Esophagus (tissue), 2 donors: ENCODE results near the gene PF4V1. TPM values are rescaled to one million over a fixed set of nuclear protein-coding genes. Genes with fewer than 3 reads are reported as not detected.

Source experiments
- H3K27ac ChIP-seq, 2 donors: one replicate each; pipeline ENCODE4 v1.5.1; 2013; ENCODE audit warnings: low read depth in 2 of 2, mild to moderate bottlenecking in 2 of 2, inconsistent platforms in 1 of 2, low read length in 1 of 2, moderate library complexity in 1 of 2
- H3K27me3 ChIP-seq, 2 donors: one replicate each; pipeline ENCODE4 v1.6.1; 2013; ENCODE audit warnings: low read length in 2 of 2, control low read depth in 1 of 2, mild to moderate bottlenecking in 1 of 2; ENCODE audit not compliant: insufficient read depth in 2 of 2, control insufficient read depth in 1 of 2
- H3K36me3 ChIP-seq, 2 donors: one replicate each; pipeline ENCODE4 v1.6.1; 2013; ENCODE audit warnings: low read length in 1 of 2; ENCODE audit not compliant: control insufficient read depth in 2 of 2, insufficient read depth in 2 of 2
- H3K4me1 ChIP-seq, 2 donors: one replicate each; pipeline ENCODE4 v1.6.1; 2013; ENCODE audit warnings: low read length in 1 of 2; ENCODE audit not compliant: control insufficient read depth in 2 of 2, insufficient read depth in 2 of 2
- H3K4me3 ChIP-seq, 2 donors: one replicate each; pipeline ENCODE4 v1.5.1; 2013; ENCODE audit warnings: low read length in 2 of 2, mild to moderate bottlenecking in 2 of 2, low read depth in 1 of 2, moderate library complexity in 1 of 2
- H3K9me3 ChIP-seq, 2 donors: one replicate each; pipeline ENCODE4 v1.6.1; 2013; ENCODE audit warnings: mild to moderate bottlenecking in 2 of 2, low read depth in 1 of 2, low read length in 1 of 2, moderate library complexity in 1 of 2; ENCODE audit not compliant: control insufficient read depth in 2 of 2, insufficient read depth in 1 of 2
- WGBS, 2 donors: extraction: QIAGEN DNeasy Blood & Tissue Kit; methylation state at CpG; one replicate each; pipeline ENCODE4 v1.1.7; 2013; 5-methylcytosine and 5-hydroxymethylcytosine counted together
- polyA plus RNA-seq, 2 donors: library from polyadenylated mRNA; stranded (reverse); fragments of 200-250 nt; gene quantifications; one replicate each; pipeline ENCODE4 v1.2.3, GENCODE V29; 2013
- donor health status: healthy with polysubstance abuse.
- donor health status: Bipolar disorder and iron deficiency.

PF4V1 gene
- polyA plus RNA-seq, 2 donors: not detected

GRCh38 chr4:73875401-73875800, 22.3 kb downstream of the PF4V1 start:
- no peaks in the 10 kb centered on the region for H3K36me3 ChIP-seq
- WGBS, 2 donors: 89 to 91% methylated on average over 1 of the region's 1 CpG
- H3K4me3 ChIP-seq: no peak overlapping the region
- H3K27ac ChIP-seq: no peak overlapping the region
- H3K9me3 ChIP-seq: no peaks in the 10 kb centered on the region
- H3K4me1 ChIP-seq: no peaks in the 10 kb centered on the region
- H3K27me3 ChIP-seq: no peaks in the 10 kb centered on the region

- Histone ChIP-seq H3K36me3 (no peaks in the 10 kb centered on the region), H3K27ac (no peak overlapping the region), H3K27me3 (peaks cover 0 to 2% of the 10 kb centered on the region in 2 donors), H3K4me3 (no peak overlapping the region), H3K4me1 (no peaks in the 10 kb centered on the region), H3K9me3 (no peaks in the 10 kb centered on the region)
- WGBS, 2 donors: 54 to 70% methylated on average over 1 of the region's 1 CpG
Observed at GRCh38 chr4:73883306-73883705, 30.2 kb downstream of the PF4V1 start.

GRCh38 chr4:73885574-73886267, 32.6 kb downstream of the PF4V1 start:
- 84 to 85% methylated on average over 4 of the region's 4 CpGs for WGBS, 2 donors
- Histone ChIP-seq H3K9me3 (no peaks in the 10 kb centered on the region), H3K36me3 (no peaks in the 10 kb centered on the region), H3K27ac (no peak overlapping the region), H3K4me1 (no peaks in the 10 kb centered on the region), H3K27me3 (peaks cover 0 to 2% of the 10 kb centered on the region in 2 donors), H3K4me3 (no peak overlapping the region)

- WGBS, 2 donors: 63 to 77% methylated on average over 4 of the region's 4 CpGs
- no peak overlapping the region for H3K4me3 ChIP-seq
- H3K36me3 ChIP-seq: no peaks in the 10 kb centered on the region
- H3K27me3 ChIP-seq: no peaks in the 10 kb centered on the region
- no peak overlapping the region for H3K27ac ChIP-seq
- H3K9me3 ChIP-seq: no peaks in the 10 kb centered on the region
- H3K4me1 ChIP-seq: no peaks in the 10 kb centered on the region
Observed at GRCh38 chr4:73891326-73891725, 38.2 kb downstream of the PF4V1 start.

GRCh38 chr4:73891739-73892405, 38.8 kb downstream of the PF4V1 start:
- Histone ChIP-seq H3K27ac (no peak overlapping the region), H3K27me3 (no peaks in the 10 kb centered on the region), H3K36me3 (no peaks in the 10 kb centered on the region), H3K9me3 (no peaks in the 10 kb centered on the region), H3K4me1 (no peaks in the 10 kb centered on the region), H3K4me3 (no peak overlapping the region)
- WGBS, 2 donors: 94% methylated on average over 1 of the region's 1 CpG

GRCh38 chr4:73892966-73893365, 39.9 kb downstream of the PF4V1 start:
- WGBS, 2 donors: 72 to 79% methylated on average over 3 of the region's 3 CpGs
- no peak overlapping the region for H3K4me3 ChIP-seq
- H3K9me3 ChIP-seq: no peaks in the 10 kb centered on the region
- no peaks in the 10 kb centered on the region for H3K36me3 ChIP-seq
- H3K4me1 ChIP-seq: no peaks in the 10 kb centered on the region
- no peak overlapping the region for H3K27ac ChIP-seq
- H3K27me3 ChIP-seq: no peaks in the 10 kb centered on the region

GRCh38 chr4:73894001-73894400, 40.9 kb downstream of the PF4V1 start:
- H3K4me3 ChIP-seq: no peak overlapping the region
- H3K9me3 ChIP-seq: no peaks in the 10 kb centered on the region
- H3K4me1 ChIP-seq: no peaks in the 10 kb centered on the region
- no peaks in the 10 kb centered on the region for H3K27me3 ChIP-seq
- no peak overlapping the region for H3K27ac ChIP-seq
- 39 to 57% methylated on average over 2 of the region's 2 CpGs for WGBS, 2 donors
- H3K36me3 ChIP-seq: no peaks in the 10 kb centered on the region

- Histone ChIP-seq H3K27ac (no peak overlapping the region), H3K4me3 (no peak overlapping the region), H3K27me3 (no peaks in the 10 kb centered on the region), H3K4me1 (no peaks in the 10 kb centered on the region), H3K36me3 (no peaks in the 10 kb centered on the region), H3K9me3 (no peaks in the 10 kb centered on the region)
- 70 to 78% methylated on average over 9 of the region's 9 CpGs for WGBS, 2 donors
Observed at GRCh38 chr4:73895201-73896175, 42.4 kb downstream of the PF4V1 start.

GRCh38 chr4:73896416-73896815, 43.3 kb downstream of the PF4V1 start:
- no peaks in the 10 kb centered on the region for H3K36me3 ChIP-seq
- WGBS, 2 donors: 85 to 93% methylated on average over 2 of the region's 2 CpGs
- no peaks in the 10 kb centered on the region for H3K9me3 ChIP-seq
- no peak overlapping the region for H3K27ac ChIP-seq
- no peaks in the 10 kb centered on the region for H3K27me3 ChIP-seq
- H3K4me3 ChIP-seq: no peak overlapping the region
- no peaks in the 10 kb centered on the region for H3K4me1 ChIP-seq
